WTC11 (cell line): ENCODE results near the gene WDR59.

ENCODE experiments used
- ATF3 ChIP-seq: sonication (generic); formaldehyde crosslinking; conservative IDR thresholded peaks from 2 replicates; pipeline ENCODE4 v1.8.1; 2022; ENCODE audit warnings: mild to moderate bottlenecking, missing genetic modification reagents
- ESRRA ChIP-seq: sonication (generic); formaldehyde crosslinking; IDR thresholded peaks from 2 replicates; pipeline ENCODE4 v1.8.1; 2022; ENCODE audit warnings: mild to moderate bottlenecking, missing genetic modification reagents, borderline replicate concordance
- MAX ChIP-seq: sonication (generic); formaldehyde crosslinking; IDR thresholded peaks from 2 replicates; pipeline ENCODE4 v1.8.0; 2022; ENCODE audit warnings: mild to moderate bottlenecking, missing genetic modification reagents
- MXD4 ChIP-seq: fragments of 250-450 bp; sonication (Bioruptor Pico); IDR thresholded peaks from 2 replicates; pipeline ENCODE4 v1.8.0; 2021; ENCODE audit warnings: mild to moderate bottlenecking, moderate library complexity, borderline replicate concordance
- NR1H2 ChIP-seq: sonication (generic); formaldehyde crosslinking; IDR thresholded peaks from 2 replicates; pipeline ENCODE4 v1.9.0; 2021; ENCODE audit warnings: mild to moderate bottlenecking, moderate library complexity, missing genetic modification reagents
- PREB ChIP-seq: sonication (generic); formaldehyde crosslinking; IDR thresholded peaks from 2 replicates; pipeline ENCODE4 v1.8.1; 2022; ENCODE audit warnings: mild to moderate bottlenecking, missing genetic modification reagents, moderate library complexity, borderline replicate concordance
- TCF7 ChIP-seq: sonication (generic); formaldehyde crosslinking; IDR thresholded peaks from 2 replicates; pipeline ENCODE4 v1.8.0; 2022; ENCODE audit warnings: mild to moderate bottlenecking, low read depth, missing genetic modification reagents, moderate library complexity
- ZNF232 ChIP-seq: sonication (generic); formaldehyde crosslinking; IDR thresholded peaks from 2 replicates; pipeline ENCODE4 v1.8.0; 2022; ENCODE audit warnings: mild to moderate bottlenecking, missing genetic modification reagents
- ZNF416 ChIP-seq: fragments of 250-450 bp; sonication (Bioruptor Pico); IDR thresholded peaks from 2 replicates; pipeline ENCODE4 v1.9.0; 2021; ENCODE audit warnings: mild to moderate bottlenecking, inconsistent platforms
- TF ChIP-seq, protein P1 (sequence below): fragments of 200-600 bp; IDR thresholded peaks from 2 replicates; pipeline ENCODE4 v1.8.0; 2022; ENCODE audit warnings: antibody characterized with exemption

- TF ChIP-seq MXD4 (CRISPR knock-in tag) (no peak), NR1H2 (CRISPR knock-in tag) (no peak), PREB (no peak), MAX (no peak), ATF3 (CRISPR knock-in tag) (no peak), ZNF416 (CRISPR knock-in tag) (no peak), TCF7 (CRISPR knock-in tag) (no peak), ZNF232 (CRISPR knock-in tag) (no peak), ESRRA (no peak)
- TF ChIP-seq, protein P1, sequence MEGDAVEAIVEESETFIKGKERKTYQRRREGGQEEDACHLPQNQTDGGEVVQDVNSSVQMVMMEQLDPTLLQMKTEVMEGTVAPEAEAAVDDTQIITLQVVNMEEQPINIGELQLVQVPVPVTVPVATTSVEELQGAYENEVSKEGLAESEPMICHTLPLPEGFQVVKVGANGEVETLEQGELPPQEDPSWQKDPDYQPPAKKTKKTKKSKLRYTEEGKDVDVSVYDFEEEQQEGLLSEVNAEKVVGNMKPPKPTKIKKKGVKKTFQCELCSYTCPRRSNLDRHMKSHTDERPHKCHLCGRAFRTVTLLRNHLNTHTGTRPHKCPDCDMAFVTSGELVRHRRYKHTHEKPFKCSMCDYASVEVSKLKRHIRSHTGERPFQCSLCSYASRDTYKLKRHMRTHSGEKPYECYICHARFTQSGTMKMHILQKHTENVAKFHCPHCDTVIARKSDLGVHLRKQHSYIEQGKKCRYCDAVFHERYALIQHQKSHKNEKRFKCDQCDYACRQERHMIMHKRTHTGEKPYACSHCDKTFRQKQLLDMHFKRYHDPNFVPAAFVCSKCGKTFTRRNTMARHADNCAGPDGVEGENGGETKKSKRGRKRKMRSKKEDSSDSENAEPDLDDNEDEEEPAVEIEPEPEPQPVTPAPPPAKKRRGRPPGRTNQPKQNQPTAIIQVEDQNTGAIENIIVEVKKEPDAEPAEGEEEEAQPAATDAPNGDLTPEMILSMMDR: peak; percentile 70
These were observed 122.1 kb downstream of the WDR59 start for GRCh38 chr16:74862743-74863244.
